NCI-H2227 (cell line): ENCODE results near the gene GGCX.

Experiments used
- DNase-seq: peaks from one replicate; lab custom pipeline; 2025; ENCODE audit not compliant: unreplicated experiment; lab: John Stamatoyannopoulos, UW

Gene GGCX

DNA sequence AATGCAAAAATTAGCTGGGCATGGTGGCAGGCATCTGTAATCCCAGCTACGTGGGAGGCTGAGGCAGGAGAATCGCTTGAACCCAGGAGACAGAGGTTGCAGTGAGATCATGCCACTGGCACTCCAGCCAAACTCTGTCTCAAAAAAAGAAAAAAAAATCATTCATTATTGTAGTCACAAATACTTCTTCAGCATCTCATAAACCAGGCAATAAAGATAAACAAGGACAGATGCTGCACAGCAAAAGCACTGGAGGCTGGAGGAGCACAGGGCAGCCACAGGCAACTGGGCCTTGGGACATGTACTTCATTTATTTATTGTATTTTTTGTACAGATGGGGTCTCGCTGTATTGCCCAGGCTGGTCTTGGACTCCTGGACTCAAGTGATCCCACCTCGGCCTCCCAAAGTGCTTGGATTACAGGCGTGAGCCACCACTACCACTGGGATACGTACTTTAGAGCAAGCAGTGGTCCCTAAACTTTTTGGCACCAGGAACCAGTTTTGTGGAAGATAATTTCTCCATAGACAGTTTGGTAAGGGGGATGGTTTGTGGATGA, 39.1 kb downstream of the GGCX start:
- no peak for DNase-seq

DNA sequence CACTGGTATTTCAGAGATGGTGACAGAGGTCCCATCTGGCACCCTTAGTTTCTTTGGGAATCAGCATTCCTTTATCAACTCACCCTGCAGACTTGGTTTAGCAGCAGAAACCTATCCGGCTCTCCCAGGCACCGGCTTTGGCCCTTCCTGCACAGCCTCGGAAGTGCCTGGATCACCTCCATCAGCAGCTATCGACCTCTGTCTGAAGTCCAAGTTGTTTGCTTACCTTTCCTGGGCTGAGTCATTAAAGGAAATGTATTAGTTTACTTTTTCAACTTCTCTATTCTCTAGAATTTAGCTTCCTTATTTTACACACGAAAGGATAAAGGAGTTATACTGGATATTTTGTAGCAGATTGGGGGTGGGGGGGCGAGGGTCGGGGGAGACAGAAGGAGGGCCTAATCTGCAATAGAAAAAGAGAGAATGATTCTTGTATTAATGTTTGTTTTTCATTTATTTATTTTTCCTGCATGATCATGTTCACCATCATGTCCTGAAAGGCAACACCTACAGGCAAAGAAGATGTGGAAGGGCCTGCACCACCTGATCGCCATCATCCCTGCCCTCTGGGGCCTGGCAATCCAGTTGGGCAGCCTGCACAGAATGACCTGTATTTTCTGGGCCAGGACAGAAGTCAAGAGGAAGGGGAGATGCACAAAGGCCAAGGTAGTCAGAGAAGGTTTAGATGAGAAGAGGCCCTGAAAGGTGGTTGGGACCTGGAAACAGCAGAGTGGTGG, 44.5 kb downstream of the GGCX start:
- no peak for DNase-seq

DNA sequence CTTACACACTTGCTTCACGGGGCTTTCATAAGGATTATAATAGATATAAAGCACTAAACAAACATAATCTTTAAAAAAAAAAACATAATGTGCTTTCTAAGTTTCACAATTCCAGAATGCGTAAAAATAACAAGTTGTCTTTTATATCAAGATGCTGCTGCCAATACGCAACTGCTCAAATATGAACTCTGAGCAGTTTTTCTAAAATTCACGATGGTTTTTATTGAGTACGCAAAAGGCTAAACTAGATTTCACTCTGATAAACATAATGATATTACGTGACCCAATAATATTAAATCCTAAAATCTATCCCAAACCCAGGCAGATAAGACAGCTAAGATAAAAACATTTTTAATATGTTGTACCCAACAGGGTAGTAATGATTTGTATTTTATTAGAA, 47.0 kb downstream of the GGCX start:
- DNase-seq: no peak

DNA sequence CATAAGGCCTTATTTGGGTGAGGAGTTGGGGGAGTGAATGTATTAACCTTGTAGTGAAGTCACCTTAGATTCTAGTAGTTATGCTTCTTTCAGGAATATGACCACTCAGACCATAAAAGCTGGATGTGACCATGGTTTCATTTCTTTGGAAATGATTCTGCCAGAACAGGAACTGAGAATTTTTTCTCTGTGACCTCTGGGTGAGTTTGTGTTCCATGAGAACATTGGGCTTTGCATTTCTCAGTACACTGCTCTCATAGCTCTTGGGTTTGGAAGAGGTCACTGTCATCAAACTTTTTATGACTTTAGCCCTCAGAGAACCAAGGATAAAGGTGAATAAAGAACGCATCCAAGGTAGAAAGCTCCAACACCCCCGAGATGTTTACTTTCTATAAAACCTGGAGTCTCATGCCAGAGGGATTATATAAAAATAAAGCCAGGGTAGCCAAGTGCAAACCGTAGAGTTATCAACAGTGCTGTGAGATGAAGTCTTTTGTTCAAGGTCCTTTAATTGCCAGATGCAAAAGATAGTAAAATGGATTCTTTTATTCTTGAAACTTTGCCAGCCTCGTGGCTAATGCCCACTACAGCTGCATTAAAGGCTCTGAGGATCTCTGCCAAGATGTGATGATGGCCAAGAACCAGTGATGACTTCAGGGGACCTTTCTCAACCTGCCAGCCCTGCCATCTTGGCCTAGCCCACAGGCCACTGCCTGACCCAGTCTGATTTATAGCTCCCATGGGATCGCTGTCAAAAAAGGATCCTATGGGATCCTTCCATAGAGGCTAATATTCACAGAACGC, 50.1 kb downstream of the GGCX start:
- DNase-seq: no peak

DNA sequence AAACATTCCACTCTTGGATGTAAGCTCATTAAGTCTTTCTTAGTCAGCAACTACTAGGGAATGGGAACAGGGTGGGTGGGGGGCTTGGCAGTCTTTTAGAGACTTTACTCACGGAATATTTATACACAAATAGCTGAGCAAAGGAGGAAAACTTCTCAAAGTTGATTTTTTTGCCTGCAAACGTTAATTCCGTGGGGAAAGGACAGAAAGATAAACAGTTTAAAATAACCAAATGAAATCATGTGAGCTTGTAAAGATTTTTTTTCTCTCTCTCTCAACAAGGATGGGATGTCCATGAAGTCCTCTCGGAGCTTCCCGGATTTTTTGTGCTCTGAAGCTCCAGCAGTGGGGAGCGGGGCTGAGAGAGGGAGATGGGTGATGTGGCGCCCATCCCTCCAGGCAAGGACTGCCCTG, 54.5 kb downstream of the GGCX start:
- DNase-seq: no peak

DNA sequence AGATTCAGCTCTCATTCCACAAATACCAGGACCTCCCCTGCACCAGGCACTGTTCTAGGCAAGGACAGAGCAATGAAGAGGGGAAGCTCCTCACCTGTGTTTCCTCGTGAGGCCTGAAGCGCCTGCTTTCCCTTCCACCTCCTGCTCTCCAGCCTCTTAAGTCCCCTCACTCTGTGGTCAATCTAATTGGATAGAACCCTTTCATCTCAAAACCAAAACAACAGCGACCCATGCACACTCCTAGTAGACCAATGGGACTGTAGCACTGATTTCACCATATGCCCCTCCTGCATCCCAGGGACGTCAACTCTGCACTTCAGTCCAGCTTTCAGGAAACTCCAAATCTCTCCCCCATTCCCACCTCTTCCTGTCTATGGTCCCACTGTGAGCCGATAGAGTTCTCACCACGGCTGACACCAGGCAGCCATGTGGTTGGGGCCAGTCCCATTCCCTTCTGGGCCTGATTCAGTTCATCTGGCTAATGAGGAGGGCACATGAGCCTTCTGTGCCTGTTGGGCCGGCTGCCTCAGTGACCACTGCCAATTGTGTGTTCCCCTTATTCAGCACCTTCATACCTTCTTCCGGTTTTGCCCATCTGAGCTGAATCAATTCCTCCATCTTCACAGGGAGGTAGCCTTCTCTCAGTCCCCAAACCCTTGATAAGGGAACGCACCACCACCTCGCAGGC, 55.6 kb downstream of the GGCX start:
- no peak for DNase-seq

DNA sequence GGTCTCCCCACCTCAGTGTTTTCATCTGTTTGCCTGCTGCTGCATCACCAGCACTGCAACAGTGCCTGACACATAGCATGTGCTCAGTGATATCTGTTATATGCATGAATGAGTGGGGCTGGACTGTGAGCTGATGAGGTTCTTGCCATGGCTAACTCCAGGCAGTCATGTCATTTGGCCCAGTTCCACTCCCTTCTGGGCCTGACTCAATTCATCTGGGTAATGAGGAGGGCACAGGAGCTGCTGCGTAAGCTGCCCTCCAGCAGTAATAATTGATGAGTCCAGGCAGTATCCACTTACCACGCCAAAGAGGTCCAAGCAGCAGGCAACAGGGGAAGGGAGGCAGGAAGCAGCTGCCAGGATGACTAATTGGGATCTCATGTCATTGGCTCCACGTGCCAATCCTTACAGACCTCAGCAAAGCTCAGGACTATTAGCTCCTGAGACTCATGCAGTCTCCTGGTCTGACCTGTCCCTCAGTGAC, 56.5 kb downstream of the GGCX start:
- DNase-seq: peak; percentile 50

DNA sequence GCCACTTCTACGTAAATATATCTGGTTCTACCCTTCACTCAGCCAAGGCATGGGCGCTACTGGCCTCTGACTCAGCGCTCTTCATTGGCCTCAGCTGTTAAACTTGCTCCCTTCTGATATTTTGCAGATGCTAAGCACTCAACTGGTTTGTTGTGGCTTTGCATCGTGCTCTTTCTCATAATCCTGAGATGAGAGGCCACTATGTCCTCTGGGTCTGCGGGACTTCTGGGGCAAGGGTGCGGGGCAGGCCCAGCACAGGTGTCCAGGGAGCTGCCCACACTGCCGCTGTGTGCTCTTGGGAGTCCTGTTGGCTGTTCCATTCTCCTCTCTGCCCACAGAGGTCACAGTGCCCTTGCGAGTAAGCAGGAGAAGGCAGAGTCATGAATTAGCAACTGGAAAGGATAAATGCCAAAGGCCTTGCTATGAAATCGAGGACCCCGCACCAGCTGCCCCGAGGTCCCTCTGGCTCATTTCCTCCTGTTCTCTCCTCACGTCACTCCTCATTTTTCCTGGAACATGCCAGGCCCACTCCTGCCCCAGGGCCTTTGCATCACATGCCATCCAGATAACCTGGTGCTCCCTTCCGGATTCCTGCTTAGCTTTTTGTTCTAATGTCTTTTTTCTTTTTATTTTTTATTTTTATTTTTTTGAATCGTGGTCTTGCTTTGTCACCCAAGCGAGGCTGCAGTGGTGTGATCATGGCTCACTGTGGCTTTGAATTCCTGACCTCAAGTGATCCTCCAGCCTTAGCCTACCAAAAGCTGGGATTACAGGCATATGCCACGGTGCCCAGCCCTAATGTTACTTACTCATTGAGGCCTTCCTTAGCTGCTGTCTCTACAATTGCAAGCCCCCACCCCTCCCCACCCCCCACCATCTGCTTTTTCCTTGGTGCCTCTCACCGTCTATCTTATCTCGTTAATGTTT, 57.2 kb downstream of the GGCX start:
- no peak for DNase-seq

DNA sequence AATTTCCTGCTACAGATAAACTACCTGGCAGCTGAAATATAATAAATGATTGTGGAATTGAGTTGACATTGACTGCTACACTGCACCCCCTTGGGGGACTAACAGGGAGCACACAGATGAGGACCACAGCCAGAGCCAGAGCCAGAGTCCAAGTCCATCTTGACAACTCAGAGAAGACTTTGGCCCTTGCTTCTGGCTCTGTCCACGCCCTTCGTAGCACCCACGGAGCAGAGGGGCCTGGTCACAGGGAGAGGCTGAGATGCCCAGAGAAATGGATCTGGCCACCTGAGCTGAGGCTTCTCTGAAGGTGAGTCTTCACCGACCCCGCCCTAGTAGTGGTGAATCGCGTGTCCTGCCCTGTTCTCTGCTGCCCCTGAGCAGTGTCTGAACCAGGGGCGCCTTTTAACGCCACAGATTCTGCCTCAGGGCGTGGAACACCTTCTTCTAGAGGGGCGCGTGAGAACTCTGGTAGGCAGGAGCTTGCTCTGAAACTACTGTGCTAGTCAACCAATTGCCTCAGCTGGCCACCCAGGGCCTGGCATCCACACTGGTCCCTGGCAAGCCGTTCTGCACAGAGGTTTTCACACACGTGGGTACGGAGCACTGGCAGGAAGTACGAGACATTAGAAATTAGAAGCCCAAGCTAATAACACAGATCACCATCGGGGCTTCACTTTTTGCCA, 58.0 kb downstream of the GGCX start:
- DNase-seq: no peak

DNA sequence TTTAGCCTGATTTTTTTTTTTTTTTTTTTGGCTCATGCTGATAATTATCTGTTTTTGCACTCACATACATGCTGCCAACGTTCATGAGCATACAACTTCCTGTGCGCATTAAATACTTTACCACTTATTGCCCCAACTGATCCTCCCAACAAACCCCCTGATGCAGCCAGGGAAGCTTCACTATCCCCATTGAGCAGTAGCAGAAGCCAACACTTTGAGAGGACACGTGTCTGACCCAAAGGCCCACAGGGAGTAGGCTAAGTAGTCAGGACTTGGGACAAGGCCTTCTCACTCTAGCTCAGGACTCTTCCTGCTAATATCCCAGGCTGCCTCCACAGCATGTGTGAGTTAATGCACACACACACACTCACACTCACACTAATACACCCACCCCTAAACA, 58.6 kb downstream of the GGCX start:
- no peak for DNase-seq

DNA sequence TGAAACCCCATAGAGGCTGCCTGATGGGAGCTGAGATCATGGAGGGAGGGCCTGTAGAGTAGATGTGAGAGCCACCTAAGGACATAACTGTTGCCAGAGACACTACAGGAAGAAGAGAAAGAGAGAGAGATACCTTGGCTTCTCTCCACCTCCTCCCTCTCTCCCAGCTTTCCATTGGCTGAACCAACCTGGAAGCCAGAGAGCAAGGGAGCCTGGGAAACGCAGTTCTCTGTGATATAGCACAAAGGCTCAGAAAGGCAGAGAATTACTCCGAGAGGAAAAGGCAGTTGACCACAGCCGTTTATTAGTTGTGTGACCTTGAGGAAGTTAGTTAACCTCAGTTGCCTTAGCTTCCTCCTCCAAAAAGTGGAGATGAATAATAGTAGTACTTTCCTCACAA, 60.0 kb downstream of the GGCX start:
- no peak for DNase-seq

DNA sequence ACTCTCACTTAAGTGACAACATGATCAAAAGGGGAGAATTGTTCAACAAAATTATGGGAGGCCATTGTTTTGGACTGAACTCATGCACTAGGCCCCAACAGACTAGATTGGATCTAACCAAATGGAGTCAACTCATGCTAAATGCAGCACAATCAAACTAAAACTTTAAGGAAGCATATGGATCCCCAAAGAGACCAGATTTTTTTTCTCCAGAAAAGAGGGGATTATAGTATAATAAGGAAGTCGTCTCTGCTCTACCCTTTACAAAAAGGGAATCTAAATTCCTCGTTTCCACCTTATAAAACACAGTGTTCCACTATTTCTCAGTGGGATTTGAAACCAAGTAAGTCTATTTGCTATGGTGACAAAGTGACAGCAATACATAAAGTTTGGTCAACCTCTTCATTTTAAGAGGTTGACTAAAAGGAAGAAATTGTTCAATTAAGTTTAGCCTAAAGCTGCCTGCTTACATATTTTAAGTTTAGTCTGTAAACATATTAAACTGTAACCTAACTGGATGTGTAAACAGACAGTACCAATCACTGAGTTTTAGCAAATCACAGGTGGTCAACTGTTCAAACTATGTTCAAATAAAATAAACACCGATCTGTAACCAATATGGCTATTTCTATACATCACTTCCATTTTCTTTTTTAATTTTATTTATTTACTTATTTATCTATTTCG, 63.2 kb downstream of the GGCX start:
- DNase-seq: no peak

DNA sequence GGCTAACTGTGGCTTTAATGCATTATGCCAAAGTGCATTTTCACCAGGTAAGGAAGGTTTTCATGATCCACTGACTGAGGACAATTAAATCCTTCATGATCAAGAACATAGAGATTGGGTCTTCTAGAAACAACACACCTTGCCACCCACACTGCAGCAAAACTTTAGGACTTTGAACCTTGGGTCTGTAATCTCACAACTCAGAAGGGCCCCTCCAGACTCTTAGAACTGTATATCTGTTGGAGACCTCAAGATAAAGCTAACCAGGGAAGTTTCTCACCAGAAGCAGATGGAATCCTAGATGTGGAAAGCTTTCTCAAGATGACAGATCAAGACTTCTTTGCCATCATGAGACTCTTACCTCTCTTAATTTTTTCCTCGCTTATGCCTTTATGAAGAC, 64.9 kb downstream of the GGCX start:
- no peak for DNase-seq
